Stimulated activated CD4-positive, alpha-beta T cell treated with anti-CD3 and anti-CD28 coated beads, Interleukin-15, amount 100 ng/mL, for 1 hour (primary cell): ENCODE results near the gene RIPK4.

Experiments
- DNase-seq, 2 donors: peaks; one replicate each; pipeline ENCODE4 v3.0.0-alpha.2; 2020; ENCODE audit warnings: low read depth in 1 of 2, low spot score in 1 of 2

Gene RIPK4

DNA sequence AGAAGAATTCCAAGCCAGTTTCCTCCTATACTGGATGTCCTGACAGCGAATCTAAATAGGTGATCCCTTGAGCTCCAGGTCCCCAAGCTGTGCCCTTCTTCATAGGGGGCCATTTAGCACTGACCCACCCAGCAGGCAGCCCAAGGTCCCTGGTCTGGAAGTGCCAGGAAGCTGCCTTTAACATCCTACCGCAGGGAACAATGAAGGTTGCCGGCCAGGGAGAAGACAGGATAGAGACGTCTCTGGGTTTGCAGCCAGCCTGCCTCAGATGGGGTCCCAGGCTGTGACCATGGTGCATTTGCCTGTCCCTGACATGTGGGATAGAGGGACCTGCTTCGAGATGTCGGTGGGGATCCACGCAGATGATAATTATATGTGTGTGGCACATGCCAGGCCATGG is 2.7 kb upstream of the RIPK4 start:
- no peak for DNase-seq

DNA sequence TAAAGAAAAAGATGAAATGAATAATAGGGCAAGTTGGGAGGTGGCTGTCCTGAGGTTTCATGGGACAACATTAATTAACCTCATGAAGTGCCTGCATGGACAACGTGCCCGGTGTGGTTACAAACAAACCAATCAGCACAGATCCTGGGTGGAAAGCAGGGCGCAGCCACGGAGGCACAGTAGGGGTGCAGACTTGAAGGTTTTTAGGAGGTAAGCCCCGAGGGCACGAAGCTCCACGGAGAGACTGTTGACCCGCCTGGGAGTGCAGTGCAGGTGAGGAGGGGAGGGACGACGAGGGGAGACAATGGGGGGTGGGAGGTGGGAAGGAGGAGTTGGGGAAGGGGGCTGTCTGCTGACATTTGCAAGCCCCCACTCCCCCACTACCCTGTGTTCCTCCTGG is 2.3 kb upstream of the RIPK4 start:
- DNase-seq = no peak

DNA sequence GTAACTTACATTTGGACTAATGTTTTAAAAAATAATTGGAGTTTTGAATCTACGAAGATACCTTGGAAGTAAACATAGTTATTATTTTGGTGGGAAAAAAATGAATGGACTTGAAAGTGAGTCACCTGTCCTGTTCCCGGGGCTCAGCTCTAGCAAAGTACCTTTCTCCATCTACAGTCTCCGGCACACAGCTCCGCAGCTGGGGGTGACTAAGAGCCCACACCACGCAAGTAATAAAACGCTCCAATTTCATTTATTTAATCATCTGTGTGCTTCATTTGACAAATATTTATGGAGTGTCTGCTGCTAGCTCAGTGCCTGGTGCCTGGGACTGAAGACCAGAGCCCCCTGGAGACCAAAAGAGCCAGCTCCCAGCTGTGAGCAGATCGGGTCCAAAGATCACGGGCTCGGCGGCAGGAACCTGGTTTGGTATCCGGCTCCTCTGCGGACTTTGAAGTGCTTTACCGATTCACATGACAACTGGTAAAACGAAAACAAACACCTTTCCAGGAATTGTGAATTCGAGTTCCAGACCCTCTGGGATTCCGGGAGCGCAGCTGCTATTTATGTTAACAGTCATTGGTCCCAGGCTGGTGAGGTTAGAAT is 1.7 kb upstream of the RIPK4 start:
- no peak for DNase-seq

DNA sequence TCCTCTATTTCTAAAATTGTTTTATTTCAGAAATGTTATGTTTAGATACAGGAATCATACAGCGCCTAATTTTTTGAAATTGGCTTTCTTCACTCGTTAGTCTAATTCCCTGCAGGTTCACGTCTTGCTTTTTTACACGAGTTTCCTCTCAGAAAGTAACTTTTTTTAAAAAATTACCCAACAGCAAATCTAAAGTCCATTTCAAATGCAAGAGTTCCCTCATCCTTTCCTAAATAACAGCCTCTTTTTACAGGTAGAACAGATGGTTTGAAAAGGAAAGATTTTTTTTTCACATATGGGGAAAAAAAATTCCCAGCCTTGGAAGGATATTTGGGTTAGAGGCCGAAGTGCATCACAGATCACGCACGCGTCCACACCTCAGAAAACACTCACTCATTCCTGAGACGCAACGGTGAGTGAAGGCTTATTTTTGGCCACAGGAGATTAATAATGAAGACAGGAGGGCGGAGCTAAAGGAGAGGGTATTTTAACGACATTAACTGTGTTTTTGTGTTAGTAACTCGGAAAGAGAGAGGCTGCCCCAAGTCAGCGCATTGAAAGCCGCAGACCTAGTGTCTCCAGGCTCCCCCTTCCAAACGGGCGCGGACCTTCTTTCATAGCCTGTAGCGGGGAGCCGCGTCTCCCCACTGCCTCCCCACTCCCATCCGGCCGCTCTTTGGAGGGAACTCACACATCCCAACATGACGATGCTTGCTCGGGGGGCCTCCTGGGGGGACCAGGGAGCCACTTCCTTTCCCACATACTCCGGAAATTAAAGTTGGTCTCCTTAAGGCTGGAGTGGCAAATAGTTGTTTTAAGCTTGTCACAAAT is 969 bp upstream of the RIPK4 start:
- DNase-seq = no peak

DNA sequence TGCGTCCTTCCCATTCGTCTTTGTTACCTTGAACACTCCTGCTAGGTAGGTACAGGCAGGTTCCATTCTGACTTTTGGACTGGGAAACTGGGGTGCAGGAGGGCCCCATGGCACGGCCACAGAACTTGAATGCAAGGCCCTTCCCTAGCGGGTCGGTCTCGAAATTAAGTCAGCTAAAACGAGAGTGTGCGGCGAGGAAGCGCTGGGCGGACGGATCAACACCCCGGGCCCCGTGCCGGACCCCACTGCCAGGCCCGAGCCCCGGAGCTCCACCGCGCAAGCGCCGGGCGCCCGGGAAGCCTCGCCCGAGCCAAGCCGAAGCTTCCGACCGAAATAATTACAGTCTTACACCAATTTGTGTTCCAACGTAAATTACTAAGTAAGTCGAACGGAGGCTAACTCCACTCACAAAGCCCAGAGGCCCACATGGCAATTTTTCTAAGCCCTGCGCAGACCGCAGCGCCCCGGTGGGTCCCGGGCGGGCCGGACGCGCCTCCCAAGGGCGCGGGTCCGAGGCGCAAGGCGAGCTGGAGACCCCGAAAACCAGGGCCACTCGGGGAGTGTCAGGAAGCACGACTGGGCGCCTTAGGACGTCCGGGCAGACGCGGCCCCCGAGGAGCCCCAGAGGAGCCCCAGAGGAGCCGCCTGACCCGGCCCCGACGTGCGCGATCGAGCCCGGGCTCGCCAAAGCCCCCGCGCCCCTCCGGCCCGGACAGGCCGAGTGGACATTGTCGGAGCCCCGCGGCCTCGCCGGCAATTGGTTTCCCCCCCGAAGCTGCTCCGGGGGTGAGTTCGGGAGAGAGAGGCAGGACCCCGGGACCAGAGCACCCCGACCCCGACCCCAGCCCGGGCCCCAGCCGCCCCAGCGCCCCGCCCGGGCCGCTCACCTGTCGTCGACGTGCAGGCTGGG is 624 bp downstream of the RIPK4 start:
- no peak for DNase-seq

DNA sequence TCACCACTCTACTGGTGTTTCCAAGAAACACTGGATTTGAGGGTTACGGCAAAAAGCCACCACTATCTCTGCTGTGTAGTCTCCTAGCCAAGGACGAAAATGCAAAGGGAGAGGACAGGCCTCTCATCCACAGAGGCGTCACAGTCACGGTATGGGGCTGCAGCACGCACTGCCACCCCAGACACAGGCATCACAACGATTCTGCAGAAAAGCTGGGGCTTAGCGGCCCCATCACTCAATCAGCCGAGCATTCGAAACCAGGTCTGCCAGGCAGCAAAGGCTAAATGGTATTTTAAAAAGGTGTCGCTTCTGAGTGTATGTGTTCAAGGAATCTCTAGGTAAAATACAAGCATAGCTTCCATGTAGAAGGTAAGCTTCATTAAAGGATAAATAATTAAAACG is 1.4 kb downstream of the RIPK4 start:
- no peak for DNase-seq

DNA sequence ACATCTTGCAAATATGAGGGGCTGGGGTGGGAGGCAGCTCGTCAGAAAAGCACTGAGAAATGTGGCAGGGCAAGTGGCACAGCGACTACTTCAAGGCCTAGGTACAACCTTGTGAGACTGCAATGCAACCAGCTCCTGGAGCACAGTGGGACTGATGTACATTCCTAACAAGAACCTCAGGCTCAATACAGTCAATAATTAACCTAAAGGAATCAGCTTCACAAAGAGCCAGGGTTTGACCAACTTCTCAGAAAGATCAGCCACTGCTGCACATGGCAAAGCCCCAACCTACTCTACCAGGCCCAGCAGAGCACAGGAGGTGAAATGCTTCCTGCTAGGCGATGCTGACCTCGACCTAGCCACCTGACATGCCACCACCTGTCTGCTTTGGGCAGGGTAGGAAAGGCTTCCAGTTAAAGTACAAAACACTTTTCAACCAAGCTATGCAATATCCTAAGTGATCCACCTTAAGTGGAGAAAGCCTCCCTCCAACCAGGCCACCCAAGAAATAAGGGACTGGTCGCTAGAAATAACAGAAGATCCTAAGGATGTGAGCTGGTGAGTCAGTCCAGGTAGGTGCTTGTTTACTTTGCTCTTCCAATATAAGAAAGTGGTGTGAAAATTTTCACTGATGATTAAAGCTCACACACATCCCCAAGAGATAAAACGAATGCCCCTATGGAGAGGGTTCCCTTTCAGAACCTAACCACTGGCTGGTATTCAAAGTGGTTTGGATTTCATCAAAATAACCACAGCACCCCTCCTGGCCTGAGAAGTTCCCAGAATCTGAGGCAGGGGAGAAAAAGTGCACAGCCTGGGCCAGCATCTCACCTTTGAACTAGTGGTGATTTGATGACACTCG is 2.1 kb downstream of the RIPK4 start:
- no peak for DNase-seq

DNA sequence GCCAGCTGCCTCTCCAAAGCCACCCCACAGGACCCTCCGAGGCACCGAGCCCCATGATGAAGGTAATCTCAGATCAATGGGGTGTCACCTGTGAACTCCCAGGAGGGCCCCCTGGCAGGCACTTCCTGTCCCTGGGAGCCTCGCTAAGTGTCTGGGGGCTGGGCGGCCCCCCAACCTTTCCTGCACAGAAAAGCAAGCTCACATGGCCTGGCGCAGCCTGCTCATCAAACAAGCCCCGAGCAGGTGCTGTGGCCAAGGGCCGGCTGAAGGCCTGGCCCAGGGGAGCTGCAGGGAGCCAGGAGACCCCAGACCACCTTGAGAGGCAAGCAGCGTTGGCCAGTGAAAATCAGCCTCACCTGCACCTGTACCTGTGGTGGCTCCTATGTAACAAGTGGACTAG is 2.9 kb downstream of the RIPK4 start:
- DNase-seq = no peak

DNA sequence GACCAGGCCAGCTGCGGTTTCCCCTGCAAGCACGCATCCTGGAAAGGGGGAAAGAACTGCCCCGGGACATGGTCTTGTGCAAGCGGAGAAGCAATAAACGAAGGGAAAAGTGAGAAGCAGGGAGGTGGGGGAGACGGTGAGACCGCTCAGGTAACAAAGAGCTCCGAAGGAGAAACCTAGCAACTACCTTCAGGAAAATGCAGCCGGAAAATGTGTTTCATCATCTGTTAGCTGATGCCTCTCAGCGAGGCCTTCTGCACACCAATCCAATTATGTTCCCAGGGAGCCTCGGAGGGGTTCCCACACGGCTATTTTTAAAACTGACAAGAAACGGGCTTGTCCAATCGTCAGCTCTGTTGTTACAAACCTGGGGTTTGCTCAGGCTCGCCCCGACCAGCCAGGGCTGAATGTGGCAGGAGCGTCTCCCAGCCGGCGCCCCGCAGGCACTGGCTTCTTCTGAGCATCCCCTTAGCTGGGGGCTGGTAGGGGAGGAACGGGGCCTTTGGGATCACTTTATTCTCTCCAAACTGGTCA is 3.4 kb downstream of the RIPK4 start:
- DNase-seq = no peak

DNA sequence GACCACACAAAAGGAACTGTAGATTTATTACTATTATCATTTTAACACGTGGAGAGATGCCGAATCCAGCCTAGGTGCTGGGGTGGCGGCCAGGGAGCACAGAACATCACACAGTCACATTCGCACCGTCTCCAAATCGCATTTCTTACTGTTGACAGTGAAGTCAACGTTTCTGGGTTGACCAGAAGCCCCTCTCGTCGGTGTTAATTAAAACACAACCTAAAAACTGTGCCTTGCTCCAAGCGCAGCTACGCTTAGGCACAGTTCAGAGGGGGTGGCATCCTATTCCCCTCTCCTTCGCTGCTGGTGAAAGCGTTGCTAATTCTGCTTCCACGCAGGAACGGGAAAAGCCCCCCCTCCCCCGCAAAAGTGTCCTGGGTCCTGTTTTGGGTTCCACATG is 4.1 kb downstream of the RIPK4 start:
- DNase-seq = no peak

DNA sequence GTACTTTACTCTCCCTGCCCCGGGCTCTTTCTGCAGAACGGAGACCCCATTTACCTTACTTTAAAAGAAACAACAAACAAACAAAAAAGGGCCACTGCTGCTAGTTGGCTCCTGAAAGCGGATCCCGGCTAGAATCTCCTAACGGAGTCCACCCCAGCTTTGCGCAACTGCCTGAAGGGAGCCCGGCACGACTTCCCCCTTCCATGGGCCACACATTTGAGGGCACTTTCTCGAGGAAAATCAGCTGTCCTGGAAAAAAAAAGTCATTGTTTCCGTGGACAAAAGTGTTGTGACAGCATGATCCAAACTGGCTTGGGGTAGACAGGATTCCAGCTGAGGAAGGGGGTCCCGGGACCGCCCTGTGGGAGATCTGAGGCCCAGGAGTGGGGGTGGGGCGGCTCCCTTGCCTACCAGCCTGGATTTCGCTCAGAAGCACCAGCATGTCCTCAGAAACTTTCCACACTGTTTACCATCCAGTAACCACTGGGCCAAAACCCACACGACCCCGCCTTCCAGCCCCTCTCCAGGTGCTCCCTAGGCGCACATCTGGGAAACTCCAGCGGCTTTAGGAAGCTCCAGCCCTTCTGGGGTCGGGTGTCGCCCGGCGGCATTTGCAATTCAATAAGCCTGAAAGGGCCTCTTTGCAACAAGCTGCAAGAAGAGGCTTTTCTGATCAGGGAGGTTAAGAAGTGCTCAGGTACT is 4.8 kb downstream of the RIPK4 start:
- DNase-seq = no peak

DNA sequence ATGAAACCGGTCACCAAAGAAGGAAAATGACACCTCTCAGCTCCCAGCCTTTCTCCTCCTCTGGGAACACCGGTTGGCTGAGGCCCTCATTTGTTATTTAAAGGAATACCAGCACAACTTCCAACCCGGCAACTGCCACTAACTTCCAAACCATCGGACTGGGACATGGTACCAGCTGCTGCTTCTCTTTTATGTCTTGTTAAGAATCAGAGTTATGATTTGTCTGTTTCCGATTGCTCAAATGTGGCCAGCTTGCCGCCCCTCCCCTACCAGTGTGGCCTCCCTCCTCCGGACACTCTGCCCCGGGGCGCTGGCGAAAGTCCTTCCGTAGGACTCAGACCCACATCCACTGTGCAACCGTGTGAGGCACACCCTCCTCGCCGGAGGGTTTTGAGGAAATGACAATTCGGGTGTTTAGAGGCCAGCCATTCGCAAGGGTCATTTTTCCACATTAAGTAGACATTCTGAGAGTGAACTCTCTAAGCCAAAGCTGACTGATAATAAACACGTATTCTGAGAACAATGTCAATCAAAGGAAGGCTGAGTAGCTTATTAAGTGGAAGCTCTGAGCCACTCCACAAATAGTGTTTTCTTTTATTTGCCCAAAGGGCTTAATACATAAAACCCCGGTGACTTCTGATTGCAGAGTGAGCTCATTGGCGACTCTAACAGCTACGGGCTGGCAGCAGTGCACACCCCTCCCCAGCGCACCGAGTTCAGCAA is 5.5 kb downstream of the RIPK4 start:
- DNase-seq = no peak

DNA sequence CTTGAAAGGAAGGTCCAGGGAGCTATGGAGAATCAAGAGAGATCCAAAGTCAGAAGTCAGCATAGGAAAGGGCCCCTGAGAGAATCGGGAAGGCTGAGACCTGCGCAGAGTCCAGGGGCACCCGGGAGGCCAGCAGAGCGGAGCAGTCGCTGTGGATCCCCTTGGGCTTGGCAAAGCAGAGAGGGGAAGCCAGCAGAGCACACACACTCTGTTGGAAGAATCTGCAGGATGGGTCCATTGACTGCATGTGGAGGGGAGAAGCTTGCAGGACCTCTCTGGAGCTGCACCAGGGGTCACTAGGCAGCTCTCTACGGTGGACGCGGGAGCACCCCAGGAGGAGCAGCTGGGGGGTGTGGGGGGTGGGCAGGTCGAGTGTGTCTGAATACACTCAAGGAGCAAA is 6.4 kb downstream of the RIPK4 start:
- DNase-seq = no peak

DNA sequence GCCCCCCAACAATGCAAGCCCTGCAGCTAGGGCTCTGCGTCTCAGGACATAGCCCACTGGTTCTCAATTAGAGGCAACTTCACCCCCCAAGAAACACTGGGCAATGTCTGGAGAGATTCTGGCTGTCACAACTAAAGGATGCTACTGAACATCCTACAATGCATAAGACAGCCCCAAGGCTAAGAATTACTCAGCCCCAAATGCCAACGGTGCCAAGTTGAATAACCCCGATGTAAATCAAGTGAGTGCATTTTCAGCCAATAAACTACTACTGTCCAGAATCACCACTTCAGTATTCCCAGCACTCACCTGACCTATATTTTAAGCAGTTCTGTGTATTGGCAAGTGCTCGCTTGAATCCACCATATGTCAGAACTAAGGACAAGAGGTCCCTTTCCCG is 6.9 kb downstream of the RIPK4 start:
- no peak for DNase-seq

DNA sequence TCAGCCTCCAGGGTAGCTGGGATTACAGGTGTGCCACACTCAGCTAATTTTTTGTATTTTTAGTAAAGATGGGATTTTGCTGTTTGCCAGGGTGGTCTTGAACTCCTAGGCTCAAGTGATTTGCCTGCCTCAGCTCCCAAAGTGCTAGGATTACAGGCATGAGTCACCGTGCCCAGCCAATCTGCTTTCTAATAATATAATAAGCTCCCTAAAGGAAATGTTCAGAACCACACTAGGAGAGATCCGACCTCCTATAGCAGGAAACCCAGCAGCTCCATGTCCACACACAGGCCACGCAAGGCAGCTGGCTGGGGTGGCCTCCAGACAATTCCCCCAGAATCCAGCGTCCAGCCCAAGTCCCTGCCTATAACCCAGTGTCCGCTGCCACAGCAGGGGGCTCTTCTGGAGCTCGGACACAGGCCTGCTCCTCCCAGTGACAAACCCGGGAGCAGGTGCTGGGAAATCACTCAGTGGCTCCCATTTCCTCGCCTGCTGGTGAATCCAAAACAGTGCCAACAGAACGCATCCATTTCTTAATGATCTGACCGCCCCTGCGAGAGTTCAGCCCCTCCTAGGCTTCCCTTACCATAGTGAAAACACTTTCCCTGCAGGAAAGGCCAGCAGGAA is 7.5 kb downstream of the RIPK4 start:
- DNase-seq = no peak

DNA sequence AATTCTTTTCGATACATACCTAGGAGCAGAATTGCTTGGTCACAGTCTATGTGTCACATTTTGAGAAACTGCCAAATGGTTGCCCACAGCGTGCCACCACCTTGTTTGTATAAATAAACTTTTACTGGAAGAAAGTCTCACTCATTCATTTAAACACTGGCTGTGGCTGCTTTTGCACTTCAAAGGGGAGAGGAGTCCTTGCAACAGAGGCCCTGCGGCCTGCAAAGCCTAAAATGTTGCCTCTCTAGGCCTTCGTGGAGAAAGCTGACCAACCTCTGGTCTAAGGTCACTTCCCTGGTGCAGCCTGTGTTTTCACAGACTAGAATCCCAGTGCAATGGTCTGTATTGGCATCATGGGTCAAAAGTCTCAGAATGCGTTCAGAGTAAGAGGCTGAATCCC is 8.3 kb downstream of the RIPK4 start:
- DNase-seq = no peak

DNA sequence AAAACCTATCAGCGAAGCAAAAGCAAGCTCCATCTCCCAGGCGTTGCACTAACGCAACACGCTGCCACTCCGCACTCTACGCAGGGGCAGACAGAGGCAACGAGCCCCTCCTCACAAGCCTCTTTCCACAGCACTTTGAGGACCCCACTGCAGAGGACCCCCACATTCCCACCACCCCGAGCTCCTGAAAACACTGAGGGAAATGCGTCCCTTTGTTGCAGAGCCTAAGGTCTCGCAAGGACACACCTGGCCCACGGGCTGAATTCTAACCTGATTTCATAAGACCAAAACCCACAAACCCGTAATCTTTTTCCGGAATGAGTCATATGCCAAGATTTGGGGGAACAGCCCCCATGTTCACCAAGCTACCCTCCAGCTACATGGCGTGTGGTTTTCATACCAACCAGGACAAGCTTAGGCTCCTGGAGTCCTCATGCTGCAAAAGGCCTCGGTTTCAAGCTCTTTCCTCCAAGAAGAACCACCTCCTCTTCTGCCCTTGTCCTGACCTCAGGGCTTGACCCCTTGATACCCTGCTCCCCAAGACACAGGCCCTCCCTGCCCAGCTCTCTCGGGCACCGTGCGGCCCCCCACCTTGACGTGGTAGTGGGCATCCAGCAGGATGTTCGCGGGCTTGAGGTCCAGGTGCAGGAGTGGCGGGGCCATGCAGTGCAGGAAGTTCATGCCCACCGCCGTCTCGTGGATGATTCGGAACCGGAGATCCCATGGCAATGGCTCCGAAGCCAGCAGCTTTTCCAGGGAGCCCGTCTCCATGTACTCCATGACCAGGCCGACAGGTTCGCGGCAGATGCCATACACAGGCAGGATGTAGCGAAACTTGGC is 10.7 kb downstream of the RIPK4 start:
- DNase-seq = no peak

DNA sequence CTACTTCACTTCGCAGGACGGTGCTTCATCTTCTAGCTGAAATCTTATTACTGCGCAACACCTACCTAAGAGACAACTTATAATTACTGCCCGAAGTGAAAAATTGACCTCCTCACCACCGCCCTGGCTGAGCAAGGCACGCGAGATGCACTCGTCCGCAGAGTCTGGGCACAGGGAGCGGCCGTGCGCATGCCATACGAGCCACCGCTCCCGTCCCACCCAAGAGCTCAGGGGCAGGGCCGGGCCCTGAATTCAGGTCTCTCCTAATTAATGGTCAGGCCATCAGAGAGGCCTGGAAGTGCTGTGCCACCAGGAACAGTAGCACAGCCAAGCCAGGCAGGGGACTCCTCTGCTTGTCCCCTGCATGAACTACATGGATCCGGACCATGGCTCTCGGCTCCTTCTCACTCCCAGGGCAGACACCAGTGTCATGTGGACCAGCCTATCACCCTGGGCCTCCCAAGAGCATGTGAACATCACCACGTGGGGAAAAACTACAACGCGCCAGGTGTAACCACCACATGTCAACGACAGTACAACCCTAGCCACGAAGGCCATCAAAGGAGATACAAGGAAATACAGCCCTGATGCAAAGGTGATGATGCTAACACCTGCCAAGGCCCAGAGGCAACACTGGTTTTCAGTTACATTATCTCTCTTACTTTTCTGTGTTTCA is 11.5 kb downstream of the RIPK4 start:
- no peak for DNase-seq
